IPS-18c (cell line): Measurements from ENCODE around the gene GRM5.
"Not testable (repeated sequence)": the region's sequence is repeated elsewhere in the genome, so short reads cannot be mapped to it uniquely, and the experiment has no call there.

Experiments used
- H3K4me3 ChIP-seq: 2 replicates; pipeline ENCODE4 v1.7.0; 2013; ENCODE audit warnings: low read depth, mild to moderate bottlenecking, low read length, moderate library complexity; ENCODE audit not compliant: insufficient read depth
- H3K9me3 ChIP-seq: one replicate; pipeline ENCODE4 v1.6.1; 2013; ENCODE audit warnings: mild to moderate bottlenecking, low read length, moderate library complexity; ENCODE audit not compliant: control insufficient read depth, insufficient read depth

GRM5 gene

DNA sequence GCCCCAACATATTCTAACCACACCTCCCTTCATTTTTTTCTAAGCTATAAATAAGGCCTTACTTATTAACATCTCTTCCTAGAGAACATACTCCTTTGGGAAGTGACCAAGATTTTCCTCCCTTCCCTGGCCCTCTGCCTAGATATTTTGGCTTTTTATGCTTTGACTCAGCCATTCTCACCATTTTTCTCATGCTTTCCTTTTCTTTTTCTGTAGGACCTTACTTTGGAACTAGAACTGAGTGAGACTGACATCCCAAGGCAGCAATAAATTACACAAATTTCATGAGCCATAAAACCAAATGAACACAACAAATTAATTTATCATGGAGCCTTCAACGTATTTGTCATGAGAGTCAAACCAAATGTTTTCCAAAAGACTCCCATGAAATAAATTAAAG is 585.6 kb downstream of the GRM5 start:
- Histone ChIP-seq H3K9me3 (no peaks in the 10 kb centered on the region), H3K4me3 (no peak overlapping the region)

- no peak overlapping the region for H3K4me3 ChIP-seq
- H3K9me3 ChIP-seq: no peaks in the 10 kb centered on the region
Observed at GRCh38 chr11:88478136-88478815, 587.5 kb downstream of the GRM5 start.

GRCh38 chr11:88475991-88476418 is 589.8 kb downstream of the GRM5 start:
- Histone ChIP-seq H3K9me3 (no peaks in the 10 kb centered on the region), H3K4me3 (no peak overlapping the region)

DNA sequence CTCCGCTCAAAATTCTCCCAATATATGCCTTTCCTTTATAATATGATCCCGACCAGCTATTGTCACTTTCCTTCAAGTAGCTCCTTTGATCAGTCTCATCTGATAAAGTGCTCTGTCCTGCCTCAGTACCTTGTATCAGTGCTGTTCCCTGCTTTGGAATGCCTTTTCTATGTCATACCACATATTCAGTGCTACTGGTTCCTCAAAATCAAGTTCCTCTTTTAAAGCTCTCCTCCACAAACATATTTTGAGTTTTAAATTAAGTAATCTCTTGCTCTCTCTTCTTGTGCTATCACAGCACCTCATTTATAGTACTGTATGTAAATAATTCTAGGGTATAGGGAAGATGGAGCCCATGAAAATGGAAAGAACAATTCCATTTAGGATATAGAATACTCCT is 591.1 kb downstream of the GRM5 start:
- Histone ChIP-seq H3K4me3 (no peak overlapping the region), H3K9me3 (no peaks in the 10 kb centered on the region)

DNA sequence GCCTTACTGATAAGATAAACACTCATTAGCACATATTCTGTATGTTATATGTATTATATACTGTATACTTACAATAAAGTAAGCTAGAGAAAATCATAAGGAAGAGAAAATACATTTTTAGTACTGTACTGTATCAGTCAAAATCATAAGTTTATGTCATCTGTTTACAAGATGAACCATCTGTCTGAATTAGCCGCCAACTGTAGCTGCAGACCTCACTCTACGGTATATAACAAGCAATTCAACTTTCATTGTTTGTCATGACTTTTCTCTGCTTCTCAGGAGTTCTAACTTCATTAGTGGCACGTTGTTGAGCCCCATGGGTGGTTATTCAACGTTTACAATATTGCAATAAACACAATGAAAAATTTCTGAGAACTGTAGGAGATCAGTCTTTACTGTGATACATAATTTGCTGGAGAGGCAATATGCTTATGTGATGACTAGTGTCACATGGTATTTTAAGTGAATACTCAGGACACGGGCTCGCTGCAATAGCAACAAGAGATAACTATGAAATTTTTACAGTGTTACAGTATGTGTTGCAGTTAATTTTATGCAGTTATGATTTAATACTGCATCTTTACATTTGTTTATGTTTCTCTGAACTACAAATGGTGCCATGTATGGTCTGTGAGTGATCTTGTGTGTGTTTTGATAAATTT is 596.1 kb downstream of the GRM5 start:
- no peak overlapping the region for H3K4me3 ChIP-seq
- H3K9me3 ChIP-seq: no peaks in the 10 kb centered on the region

DNA sequence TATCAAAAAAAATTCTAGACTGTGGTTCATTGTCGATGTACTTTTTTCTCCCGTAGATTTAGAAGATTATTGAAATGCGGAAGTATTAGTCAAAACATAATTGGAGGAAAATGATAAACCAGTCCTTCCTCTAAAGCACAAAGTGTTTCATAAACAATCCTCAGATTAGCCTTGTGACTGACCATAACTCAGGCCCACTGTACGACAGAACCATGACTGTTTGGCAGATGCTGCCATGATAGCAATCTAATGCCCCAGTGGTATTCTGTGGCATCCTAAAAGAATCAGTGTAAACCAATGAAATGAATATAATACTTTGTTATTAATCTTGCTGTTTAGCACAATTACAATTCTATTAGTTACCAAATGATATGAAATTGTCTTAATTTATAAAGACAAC is 601.3 kb downstream of the GRM5 start:
- Histone ChIP-seq H3K9me3 (peaks cover 5% of the 10 kb centered on the region), H3K4me3 (no peak overlapping the region)

DNA sequence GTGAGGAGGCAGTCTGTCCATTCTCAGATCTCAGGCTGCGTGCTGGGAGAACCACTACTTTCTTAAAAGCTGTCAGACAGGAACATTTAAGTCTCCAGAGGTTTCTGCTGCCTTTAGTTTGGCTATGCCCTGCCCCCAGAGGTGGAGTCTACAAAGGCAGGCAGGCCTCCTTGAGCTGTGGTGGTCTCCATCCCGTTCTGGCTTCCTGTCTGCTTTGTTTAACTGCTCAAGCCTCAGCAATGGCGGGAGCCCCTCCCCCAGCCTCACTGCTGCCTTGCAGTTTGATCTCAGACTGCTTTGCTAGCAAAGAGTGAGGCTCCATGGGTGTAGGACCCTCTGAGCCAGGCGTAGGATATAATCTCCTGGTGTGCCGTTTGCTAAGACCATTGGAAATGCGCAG is 602.5 kb downstream of the GRM5 start:
- not testable (repeated sequence) for H3K9me3 ChIP-seq, H3K4me3 ChIP-seq

DNA sequence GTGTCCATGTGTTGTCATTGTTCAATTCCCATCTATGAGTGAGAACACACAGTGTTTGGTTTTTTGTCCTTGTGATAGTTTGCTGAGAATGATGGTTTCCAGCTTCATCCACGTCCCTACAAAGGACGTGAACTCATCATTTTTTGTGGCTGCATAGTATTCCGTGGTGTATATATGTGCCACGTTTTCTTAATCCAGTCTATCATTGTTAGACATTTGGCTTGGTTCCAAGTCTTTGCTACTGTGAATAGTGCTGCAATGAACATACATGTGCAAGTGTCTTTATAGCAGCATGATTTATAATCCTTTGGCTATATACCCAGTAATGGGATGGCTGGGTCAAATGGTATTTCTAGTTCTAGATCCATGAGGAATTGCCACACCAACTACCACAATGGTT is 607.7 kb downstream of the GRM5 start:
- H3K4me3 ChIP-seq, H3K9me3 ChIP-seq: not testable (repeated sequence)

DNA sequence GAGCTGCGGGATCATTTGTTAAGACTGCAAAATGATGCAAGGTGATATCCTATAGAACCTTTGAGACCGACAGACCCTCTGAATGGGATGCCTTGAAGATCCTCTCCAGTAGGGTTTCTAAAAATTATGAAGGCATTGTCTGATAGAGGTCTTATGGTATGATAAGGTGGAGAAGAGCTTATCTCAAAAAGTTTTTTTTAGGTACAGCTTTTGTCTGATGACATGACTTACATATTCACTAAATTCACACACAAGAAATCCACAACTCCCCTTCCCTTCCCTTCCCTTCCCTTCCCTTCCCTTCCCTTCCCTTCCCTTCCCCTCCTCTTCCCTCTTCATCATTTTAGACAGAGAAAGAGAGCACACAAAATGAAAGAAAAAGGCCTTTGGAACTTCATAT is 609.8 kb downstream of the GRM5 start:
- Histone ChIP-seq H3K4me3 (no peak overlapping the region), H3K9me3 (no peaks in the 10 kb centered on the region)

- Histone ChIP-seq H3K4me3 (no peak overlapping the region), H3K9me3 (no peaks in the 10 kb centered on the region)
Observed at GRCh38 chr11:88454881-88455280, 610.9 kb downstream of the GRM5 start.
